GOT3 (cell line): ENCODE data around the gene AFF4.
"Not testable (repeated sequence)": the region's sequence is repeated elsewhere in the genome, so short reads cannot be mapped to it uniquely, and the experiment has no call there.

Experiments used
- DNase-seq: peaks from one replicate; lab custom pipeline; 2025; ENCODE audit warnings: mixed read lengths; lab: John Stamatoyannopoulos, UW

AFF4 gene

DNA sequence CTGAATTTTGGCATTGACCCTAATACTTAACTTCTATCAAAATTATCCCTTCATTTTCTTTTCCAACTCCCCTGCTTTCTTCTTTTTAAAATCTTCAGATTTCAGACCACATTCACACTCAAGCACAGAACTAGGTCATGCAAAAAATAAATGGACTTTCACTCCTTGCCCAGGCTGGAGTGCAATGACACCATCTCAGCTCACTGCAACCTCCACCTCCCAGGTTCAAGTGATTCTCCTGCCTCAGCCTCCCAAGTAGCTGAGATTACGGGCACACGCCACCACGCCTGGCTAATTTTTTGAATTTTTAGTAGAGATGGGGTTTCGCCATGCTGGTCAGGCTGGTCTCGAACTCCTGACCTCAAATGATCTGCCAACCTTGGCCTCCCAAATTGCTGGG lies 108.4 kb downstream of the AFF4 start:
- not testable (repeated sequence) for DNase-seq

DNA sequence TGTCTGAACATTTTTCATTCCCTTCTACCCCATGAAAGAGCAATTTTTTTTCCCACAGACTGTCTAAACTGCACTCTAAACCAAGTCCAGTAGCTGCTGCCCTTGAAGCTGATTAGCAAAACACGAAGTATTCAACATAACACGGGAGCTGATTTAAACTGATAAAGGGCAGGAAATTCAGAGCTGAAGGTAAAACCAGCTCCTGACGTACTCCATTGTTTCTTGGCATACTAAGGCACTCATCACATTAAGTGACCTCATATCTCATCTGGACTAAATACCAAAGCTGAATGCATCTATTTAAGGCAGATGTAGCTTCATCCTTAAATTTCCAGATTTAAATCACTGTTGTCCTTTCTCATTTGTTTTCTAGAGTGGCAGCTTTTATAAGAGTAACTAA lies 109.1 kb downstream of the AFF4 start:
- no peak for DNase-seq

DNA sequence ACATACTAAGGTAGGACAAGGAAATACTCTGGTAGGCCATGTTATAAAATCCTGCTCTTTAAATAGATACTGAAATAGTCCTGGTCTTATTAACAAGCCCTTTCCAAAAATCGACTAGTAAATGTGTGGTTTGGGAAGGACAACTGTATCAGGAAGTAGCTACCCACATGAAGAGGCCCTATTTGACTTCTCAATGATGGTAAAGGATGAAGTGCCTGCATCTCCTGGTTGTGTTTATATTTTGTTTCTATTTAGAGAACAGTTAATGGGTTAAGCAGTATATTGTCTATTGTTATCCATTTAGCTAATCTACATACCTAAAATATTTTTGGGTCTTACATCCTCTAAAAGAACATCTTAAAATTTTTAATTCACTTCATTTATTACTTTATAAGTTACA lies 109.6 kb downstream of the AFF4 start:
- no peak for DNase-seq

DNA sequence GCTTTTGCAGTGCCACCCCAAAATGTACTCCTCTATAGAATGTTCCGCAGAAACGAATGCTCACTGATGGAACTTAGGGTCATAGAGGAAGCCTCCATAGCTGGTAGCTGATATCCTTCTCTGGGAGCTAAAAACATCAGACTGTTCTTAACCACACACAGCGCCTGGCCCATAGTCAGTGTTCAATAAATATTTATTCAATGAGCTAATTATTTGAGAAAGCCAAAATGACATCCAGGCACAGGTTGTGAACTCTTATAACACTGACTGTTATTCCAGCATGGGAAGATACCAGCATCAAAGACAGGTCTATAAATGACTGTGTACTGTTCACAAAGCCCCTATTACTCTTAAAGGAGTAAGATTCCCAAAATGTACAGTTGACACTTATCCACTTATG lies 110.1 kb downstream of the AFF4 start:
- no peak for DNase-seq

DNA sequence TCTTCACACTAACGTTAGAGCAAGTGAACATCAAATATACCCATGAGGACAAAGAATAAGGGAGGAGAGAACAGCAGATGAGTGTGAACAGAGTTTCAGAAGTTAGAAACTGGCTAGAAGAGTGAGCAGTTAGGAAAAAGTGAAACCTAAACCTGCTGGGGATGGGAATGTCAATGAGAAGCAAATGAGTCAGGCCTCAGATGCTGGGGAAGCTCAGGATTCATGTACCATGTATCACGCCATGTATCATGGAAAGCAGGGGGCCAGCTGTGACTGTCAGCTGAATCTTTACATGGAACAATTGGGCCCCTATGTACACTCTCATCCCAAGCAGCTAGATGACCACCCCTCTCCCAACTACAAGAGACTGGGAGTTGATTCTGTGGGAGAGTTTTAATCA lies 113.4 kb downstream of the AFF4 start:
- DNase-seq = no peak

DNA sequence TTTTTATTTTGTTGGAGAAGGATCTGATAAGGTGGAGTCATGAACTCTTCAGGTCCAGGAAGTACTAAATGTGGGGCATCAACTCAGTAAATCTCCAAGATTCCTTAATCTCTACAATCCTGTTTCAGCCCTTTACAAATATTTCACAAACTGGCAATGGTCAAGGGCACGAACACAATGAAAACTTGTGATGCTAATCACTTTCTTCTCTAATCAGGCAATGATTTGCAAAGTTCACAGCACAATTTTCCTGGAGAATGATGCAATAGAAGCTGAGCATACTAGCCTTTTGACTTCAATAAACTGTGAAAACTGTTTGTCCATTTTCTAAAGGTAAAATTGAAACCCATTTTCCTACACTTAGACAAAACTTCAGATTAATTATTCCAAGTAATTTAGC lies 114.1 kb downstream of the AFF4 start:
- no peak for DNase-seq

DNA sequence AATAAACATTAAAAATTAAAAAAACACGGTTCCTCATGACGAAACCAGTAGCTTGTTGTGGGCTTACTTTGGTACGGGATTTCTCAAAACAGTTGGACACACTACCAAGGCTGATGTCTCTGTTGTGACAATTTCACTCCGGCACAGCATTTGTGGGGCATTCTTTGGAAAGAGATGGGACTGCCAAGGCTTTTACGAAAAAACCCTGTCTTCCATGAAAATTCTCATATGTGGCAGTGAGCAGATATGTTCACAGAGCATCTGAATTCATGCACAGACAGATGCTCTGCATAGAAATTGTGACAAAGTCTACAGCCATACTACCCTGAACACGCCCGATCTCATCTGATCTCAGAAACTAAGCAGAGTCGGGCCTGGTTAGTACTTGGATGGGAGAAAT lies 115.2 kb downstream of the AFF4 start:
- DNase-seq = no peak

DNA sequence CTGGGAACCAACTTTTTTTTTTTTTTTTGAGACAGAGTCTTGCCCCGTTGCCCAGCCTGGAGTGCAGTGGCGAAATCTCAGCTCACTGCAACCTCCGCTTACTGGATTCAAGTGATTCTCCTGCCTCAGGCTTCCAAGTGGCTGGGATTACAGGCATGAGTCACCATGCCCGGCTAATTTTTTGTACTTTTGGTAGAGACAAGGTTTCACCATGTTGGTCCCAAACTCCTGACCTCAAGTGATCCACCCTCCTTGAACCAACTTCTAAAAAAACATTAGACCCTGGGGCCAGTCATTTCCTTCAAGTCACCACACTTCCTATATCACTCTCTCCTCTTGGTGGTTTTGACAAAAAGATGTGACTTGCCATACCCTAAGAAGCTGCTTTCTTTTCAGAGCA lies 122.1 kb downstream of the AFF4 start:
- no peak for DNase-seq

DNA sequence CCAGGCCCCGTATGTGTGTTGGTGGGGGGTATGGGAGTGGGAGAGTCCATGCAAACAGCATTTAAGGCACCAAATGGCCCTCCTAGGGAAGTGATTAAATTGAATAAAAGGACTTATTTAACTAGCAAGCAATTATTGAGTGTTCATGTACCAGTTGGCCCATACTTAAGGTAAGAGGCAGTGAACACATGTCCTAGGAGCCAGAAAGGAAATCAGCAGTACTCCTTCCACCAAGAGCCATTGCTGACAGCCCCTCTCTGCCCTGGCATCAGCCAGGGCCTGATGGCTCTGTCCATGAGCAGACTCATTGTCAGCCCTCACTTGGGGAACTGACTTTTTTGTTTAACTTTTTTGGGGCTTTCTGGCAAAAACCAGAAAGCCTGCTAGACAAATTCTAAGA lies 122.5 kb downstream of the AFF4 start:
- no peak for DNase-seq

DNA sequence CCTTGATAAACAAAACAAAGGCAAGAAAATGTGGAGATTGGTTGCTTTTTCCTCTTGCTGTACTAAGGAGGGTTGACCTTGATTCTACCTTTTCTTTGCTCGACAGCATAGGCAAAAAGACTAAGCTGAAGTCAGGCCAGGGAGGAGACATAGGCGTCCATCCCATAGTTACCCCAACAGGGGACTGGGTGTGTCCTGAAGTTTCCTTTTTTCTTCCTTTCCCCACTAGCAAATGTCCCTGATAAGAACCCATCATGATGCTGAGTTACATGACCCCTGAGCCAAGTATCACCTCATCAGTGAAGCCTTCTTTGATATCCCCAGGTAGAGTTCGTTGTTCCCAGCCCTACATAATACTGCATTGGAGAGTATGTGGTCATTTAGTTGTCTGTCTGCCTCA lies 123.1 kb downstream of the AFF4 start:
- no peak for DNase-seq

DNA sequence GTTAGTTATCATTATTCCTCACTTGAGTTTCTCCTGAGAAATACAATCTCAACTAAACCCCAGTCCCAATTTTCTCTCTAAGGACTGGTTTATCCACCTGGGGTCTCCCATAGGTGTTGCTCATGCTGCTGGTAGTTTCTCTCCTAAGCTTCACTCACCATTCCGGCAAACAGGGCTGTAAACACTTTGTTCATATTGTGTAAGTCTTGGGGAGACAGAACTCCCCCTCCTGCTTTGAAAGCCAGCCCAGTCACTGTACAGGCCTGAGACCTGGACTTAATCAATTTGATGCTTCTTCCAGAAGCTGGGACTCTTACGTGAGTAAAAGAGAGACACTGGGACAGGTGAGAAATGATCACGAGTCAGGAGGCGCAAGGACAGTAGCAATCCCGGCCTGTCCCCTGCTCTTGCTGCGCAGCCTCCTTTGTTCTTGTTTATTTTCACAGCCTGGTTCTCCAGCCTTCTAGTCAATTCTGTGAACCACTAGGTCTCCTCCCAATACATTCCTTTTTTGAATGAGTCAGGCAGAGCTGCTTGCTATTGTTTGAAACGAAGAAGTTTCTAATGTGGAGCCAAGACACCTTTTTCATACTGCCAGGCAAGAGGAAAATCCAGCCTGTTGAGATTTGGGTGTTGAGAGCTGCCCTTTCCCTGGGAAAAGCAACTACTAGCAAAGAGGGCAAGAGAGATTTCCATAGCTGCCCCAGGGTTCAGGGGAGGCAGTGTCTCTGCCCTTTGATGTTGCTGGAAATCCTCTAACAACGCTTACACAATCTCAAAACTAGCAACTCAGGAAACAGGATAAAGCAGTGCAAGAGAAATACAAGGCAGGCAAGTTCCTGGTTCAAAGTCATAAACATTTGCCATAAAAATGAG lies 123.8 kb downstream of the AFF4 start:
- no peak for DNase-seq

DNA sequence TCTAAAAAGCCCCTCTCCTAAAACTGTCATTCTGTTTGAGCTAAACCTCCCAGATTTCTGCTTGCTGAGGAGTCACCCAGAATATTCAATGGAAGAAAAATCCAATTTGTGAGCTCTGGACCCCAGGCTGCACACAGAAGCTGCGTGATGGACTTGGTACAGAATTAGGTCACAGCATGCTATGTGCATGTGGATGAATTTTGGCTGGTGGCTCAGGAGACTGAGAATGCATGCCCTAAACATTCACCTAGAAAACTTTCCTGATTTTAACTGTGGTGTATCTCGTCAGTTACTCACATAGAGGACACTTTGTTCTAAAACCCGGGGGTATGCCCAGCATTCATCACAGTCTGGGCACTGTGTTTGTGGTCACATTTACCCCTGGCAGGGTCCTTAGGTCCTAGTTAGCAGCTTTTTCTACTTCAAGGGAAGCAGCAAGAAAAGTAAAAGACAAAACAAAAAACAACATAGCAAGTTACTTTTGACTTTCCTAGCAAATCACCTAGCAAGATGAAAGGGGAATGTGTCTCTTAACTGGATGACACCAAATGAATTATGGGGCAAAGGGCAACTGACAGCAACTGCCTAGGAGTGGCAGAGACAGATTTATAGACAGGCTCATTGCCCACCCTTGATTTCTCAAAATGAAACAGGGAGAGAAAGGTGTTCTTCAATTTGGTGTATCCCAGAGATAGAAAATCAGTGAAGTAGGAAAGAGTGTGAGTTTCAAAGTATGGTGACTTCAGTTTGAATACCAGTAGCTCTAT lies 124.7 kb downstream of the AFF4 start:
- no peak for DNase-seq

DNA sequence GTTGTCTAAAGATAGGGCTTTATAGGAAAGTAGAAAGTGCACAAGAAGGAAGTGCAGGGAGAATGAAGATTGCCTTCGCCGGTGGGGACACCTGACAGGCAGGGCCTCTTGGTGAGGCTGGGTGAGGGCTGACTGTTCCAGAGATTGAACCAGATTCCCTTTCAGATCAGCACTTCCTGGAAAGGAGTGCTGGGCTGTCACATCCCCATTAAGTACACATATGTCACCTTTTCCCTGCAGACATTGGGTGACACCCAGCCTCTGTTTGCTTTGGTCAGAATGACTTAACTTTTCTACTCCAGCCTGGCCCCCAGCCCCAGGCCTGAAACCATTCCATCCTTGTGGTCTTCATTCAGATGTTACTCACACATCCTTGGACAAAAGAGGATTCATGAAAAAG lies 125.6 kb downstream of the AFF4 start:
- DNase-seq = no peak

DNA sequence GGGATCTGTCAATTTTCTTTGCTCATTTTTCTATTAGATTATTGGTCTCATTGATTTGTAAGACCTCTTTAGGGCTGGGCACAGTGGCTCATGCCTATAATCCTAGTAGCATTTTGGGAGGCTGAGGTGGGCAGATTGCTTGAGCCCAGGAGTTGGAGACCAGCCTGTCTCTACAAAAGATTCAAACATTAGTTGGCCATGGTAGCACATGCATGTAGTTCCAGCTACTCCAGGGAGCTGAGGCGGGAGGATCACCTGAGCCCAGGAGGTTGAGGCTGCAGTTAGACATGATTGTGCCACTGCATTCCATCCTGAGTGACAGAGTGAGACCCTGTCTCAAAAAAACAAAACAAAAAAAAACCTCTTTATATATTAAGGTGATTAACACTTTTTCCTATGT lies 126.6 kb downstream of the AFF4 start:
- no peak for DNase-seq

DNA sequence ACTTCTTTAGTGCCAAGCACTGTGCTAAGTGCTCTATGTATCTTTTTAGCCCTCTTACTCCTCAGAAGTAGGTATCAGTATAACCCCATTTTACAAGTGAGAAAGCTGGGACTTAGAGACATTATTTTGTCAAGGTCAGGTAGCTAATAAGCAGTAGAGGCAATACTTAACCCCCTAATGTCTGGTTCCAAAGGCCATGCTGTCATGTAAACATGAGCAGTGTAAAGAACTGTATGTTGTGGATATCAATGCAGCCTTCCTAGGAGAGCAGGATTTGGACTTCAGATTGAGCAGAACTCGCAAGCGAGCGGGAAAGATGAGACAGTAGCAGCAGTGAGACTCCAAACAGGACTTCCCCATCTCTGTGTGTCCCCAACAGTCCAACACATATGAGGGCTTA lies 129.4 kb downstream of the AFF4 start:
- no peak for DNase-seq

DNA sequence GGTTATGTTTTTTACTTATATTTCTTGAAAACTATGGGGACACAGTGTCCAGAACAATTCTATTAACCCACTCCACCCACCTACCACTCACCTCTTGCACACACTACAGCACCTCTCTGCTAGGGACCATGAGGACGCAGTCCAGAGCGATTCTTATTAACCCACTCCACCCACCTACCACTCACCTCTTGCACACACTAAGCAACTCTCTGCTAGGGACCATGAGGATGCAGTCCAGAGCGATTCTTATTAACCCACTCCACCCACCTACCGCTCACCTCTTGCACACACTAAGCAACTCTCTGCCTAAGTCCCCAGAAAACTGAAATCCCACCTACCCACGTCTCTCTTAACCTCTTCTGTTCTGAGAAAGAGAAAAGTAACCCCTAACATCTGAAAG lies 130.8 kb downstream of the AFF4 start:
- no peak for DNase-seq

DNA sequence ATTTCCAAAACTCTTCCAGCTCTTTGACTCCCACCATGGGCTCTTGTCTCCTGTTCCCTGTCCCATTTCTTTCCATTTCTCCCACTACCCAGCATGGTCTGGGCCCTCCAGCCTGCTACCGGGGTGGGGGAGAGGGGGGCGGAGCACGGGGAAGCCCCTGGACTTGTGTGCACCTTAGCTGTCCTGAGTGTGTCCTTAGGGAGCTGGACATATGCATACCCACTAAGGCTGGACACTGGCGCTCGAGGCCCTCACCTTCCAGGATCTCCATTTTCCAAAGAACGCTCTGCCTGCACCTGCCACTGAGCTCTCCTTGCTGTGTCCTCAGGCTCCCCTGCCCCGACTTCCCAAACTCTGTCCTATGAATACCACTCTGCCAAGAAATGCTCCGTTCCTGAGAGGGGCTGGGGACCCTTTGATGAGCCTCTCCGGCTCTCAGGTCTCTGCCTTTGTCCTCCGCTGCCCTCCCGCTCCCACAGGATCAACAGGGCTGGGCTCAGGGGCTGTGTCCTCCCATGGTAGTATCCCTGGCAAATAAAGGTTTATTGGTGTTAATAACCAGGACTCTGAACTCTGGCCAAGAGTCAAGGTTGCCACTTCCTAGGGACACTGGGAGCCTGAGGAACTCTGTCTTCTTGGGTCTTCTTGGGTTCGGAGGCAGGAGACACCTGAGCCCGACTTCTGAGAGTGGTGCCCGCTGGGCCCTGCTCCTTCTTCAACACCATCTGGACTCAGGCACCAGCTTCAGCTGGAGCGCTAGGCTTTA lies 132.2 kb downstream of the AFF4 start:
- no peak for DNase-seq

DNA sequence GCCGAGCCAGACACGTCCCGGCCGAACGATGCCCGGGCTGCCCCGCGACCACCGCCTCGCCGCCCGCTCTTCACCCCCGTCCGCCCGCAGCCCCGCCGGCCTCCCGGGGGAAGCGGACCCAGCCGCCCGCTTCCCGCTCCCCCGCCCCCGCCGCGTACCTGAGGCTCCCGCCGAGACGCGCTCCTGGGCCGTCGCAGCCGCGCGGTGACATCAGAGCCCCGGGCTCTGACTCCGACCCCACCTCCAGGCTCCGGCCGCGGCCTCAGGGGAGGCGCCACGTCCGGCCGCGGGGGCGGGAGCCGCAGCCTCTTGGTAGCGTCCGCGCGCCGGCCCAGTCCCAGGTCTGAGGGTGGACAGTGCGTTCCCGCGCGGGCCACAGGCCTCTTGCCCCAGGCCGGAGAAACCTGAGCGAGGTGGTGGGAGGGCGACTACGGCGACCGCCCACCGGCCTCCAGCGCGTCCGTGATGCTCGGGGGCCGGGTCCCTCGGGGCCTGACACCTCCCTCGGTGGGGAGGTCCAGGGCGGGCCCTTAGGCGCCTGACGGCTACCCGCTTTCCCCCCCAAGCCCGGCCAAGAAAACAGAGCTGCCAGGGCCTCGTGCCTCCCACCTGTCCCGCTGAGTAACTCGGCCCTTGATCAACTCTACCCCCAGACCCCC lies 132.9 kb downstream of the AFF4 start, which contains the start of gene SHROOM1:
TSS of gene SHROOM1 (minus strand) at position 212 of the 659 bp plus-strand sequence. CDS start 4,507 bp downstream, outside the sequence.
- peak; percentile 34 for DNase-seq

DNA sequence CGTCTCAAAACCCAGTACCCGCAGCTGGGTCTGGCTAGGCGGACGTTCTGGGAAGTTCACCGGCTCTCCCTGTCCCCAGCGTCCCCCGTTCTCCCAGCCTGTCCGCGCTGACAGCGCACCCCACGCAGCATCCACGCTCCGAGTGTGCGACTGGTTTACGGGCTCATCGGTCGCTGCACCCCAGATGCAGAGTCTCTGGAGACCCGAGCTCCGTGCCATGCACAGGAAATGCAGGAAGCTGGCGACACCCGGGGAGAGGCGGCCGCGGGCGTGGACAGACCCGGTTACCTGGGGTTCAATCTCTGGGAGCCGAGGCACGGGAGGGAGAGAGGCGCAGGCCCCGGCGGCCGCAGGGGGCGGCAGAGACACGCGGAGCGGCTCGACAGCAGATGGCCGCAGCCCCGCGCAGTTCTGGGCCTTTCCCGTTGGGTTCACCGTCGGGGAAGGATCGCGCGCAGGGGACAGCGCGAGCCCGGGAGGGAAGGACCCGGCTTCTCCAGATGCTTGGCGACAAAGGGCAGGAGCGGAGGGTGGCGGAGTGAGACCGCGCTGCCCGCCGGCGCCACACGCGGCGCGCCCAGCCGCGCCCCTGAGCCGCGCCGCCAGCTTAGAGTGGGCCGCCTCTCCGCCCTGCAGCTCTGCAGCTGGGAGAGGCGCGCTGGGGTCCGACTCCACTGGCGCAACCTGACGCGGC lies 133.5 kb downstream of the AFF4 start:
- no peak for DNase-seq

DNA sequence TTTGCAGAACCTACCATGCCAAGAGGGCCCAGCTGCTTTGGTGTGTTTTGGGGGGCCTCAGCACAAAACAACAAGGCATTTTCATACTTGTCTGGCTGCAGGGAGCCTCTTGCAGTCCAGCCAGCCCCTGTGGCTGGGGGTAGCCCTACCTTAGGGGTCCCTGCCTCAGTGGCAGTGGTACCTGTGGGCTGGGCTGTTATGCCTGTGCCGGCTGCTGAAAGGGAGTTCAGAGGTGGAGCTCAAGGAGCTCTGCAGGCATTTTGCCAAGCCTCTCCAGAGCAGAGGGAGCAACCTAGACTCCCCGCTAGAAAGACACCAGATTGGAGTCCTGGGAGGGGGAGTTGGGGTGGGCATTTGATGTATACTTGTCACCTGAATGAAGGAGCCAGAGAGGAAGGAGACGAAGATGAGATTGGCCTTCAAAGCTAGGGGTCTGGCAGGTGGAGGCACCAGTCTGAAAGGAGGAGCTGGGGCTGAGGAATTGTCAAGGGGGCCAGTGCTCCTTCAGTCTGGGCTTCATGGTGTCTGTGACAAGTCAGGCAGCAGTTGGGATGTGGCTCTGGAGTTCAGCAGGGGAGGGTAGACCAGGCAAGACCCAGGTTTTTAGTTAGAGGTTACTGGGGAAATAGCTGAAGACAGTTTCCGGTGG lies 134.5 kb downstream of the AFF4 start:
- no peak for DNase-seq
